Hematopoietic multipotent progenitor cell treated with erythropoietin and hydrocortisone succinate and interleukin-3 and kit ligand, for 6 days (in vitro differentiated cells): Measurements from ENCODE around the gene FGF22.
"Not testable (repeated sequence)": the region's sequence is repeated elsewhere in the genome, so short reads cannot be mapped to it uniquely, and the experiment has no call there.

ENCODE experiments used
- DNase-seq: peaks from one replicate; pipeline ENCODE4 v3.0.0-alpha.2; 2015

Gene FGF22

DNA sequence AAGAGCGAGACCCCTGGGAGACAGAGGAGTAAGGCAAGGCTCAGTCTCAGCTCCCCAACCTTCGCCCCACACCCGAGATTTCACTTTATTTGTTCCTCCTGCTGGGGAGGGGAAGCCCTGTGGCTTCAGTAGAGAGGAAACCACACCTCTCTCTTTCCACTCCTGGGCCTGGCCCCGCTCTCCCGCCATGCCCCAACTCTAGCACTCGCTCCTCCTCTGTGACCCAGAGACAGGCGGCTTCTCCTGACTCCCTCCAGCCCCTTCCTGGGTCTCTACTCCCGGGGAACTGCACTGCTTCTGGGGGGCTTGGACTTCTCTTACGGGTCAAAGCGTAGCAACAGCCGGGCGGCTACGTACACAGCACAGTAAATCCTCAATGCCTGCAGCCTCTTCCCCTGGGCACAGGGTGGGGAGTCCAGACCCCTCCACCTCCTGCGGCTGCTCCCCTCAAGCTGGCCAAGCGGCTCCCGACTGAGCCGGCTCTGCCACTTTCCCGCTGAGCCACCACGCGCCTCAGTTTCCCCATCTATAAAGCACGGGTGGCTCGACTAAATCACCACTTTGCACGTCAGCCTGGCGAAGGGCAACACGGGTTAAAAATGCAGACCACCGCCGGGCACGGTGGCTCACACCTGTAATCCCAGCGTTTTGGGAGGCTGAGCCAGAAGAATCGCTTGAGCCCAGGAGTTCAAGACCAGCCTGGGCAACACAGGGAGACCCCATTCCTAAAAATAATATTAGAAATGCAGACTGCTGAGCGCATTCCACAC lies 21.9 kb downstream of the FGF22 start:
- DNase-seq: peak; percentile 84

DNA sequence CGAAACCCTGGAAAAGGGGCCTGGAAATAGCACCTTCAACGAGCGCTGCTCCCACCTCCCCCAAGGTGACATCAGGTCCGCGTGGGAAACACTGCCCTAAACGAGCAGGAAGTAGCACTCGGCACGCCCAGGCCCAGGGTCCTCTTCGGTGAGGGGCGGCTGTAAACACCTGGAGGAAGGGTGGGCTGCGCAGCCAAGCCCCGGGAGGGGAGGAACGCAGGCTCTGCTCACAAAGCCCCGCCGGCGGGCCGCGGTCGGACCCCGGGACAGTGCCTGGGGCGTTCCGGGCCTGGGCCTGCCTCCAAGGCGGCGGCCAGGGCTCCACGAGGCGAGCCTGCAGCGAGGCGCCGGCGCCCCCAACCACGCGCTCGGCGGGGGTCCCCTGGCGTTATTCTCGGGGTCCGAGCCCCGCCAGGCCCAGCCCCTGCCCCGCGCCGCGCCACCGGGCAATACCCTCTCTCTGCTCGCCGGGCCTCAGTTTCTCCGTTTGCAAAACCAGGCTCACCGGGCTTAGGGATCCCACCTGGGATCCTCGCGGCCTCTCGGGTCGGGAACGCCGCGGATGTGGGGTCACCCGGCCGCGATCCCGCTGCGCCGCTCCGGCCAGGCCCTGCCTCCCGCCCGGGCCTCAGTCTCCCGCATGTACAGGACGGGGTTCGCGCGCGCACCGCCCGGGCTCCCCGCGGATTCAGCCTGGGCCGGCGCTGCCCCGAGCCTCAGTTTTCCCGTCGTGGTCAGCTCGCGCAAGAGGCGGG lies 22.7 kb downstream of the FGF22 start:
- peak; percentile 83 for DNase-seq

- peak; percentile 91 for DNase-seq
These were observed 23.4 kb downstream of the FGF22 start, which contains the start of gene RNF126 for GRCh38 chr19:662962-663681. Gene RNF126 (minus strand): TSS chr19:663214. CDS start chr19:663121, 93 bp downstream.

GRCh38 chr19:663682-664117 lies 24.0 kb downstream of the FGF22 start:
- DNase-seq: no peak

DNA sequence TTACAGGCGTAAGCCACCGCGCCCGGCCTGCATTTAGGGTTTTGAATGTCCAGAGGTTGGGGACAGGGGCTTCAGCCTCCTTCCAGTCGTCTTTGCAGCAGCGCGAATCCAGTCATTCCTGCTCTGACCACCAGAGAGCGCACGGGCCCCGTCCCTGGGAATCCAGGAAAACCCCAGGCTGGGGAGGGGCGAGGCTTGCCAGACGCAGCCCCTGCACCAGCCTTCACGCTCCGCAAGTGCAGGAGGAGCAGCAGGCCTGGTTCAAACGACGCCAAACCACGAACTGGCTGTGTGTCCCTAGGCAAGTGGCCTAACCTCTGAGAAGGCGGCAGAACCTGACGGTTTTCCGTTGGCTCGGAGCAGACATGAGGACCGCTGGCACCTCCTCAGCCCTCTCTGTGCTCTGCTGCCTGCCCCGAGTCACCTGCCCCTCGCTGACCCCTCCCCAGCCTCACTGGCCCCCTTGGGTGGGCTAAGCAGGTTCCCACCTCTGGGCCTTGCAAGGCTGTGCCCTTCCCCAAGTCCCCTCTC lies 25.3 kb downstream of the FGF22 start:
- DNase-seq: peak; percentile 87

- not testable (repeated sequence) for DNase-seq
These were observed 27.4 kb downstream of the FGF22 start for GRCh38 chr19:666985-667573.

DNA sequence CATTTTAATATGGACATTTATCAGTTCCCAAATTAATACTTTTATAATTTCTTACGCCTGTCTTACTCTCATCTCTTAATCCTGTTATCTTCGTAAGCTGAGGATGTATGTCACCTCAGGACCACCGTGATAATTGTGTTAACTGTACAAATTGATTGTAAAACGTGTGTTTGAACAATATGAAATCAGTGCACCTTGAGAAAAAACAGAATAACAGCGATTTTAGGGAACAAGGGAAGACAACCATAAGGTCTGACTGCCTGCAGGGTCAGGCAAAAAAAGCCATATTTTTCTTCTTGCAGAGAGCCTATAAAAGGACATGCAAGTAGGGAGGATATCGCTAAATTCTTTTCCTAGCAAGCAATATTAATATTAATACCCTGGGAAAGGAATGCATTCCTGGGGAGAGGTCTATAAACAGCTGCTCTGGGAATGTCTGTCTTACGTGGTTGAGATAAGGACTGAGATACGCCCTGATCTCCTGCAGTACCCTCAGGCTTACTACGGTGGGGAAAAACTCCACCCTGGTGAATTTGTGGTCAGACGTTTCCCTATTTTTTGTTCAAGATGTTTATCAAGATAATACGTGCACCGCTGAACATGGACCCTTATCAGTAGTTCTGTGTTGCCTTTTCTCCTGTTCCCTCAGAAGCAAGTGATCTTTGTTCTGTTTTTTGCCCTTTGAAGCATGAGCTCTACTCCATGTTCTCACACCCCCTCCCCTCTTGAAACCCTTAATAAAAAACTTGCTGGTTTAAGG lies 29.2 kb downstream of the FGF22 start:
- peak; percentile 81 for DNase-seq

GRCh38 chr19:670609-671075 lies 31.0 kb downstream of the FGF22 start:
- peak; percentile 58 for DNase-seq

- no peak for DNase-seq
These were observed 34.8 kb downstream of the FGF22 start for GRCh38 chr19:674282-675151.

GRCh38 chr19:676007-676338 lies 36.3 kb downstream of the FGF22 start:
- DNase-seq: no peak

DNA sequence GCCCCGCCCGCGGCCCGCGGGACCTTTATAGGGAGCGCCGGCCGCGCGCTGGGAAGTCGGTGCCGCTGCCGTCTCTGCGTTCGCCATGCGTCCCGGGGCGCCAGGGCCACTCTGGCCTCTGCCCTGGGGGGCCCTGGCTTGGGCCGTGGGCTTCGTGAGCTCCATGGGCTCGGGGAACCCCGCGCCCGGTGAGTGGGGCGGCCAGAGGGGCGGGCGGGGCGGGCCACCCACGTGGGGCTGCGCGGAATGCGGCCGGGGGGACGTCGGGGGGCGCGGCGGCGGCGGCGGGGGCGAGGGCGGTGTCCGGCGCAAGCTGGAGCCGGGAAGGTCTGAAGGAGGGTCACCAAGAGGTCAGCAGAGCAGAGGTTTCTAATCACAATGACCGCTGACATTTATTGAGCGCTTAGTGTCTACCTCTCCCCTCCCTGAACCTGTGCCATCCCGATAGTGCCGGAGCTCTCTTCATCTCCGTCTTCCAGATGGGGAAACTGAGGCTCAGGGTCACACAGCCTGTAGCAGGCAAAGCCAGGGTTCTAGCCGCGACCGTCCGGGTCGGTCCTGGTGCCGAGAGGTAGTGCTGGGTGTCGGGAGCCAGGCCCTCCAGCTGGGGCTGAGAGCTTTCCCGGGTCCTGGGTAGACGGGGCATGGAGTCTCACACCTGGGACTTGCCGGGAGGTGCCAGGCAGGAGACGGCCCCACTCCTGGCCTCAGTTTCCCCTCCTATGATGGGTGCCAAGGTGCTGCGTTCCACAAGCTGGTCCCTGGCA lies 36.8 kb downstream of the FGF22 start, which contains the start of gene FSTL3:
Gene FSTL3 (plus strand): TSS at position 54 of the 767 bp plus-strand sequence. CDS start 32 bp downstream, at position 86.
- no peak for DNase-seq

DNA sequence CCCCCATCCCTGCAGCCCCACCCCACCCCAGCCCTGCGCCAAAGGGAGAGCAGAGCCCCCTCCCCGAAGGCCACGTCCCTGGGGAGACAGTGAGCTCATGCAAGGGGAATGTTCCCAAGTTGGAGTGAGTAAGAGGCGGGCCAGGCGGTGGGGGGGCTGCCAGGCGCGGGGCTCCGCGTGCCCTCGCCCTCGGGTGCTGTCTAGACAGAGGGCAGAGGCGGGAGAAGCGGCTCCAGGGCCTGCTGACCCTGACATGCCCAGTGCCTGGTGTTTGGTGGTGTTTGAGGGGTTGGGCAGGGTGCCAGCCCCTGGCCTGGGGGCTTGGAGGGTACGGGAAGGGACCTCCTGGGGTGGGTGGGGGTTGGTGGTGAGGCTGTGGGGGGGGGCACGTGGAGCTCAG lies 37.5 kb downstream of the FGF22 start:
- no peak for DNase-seq

DNA sequence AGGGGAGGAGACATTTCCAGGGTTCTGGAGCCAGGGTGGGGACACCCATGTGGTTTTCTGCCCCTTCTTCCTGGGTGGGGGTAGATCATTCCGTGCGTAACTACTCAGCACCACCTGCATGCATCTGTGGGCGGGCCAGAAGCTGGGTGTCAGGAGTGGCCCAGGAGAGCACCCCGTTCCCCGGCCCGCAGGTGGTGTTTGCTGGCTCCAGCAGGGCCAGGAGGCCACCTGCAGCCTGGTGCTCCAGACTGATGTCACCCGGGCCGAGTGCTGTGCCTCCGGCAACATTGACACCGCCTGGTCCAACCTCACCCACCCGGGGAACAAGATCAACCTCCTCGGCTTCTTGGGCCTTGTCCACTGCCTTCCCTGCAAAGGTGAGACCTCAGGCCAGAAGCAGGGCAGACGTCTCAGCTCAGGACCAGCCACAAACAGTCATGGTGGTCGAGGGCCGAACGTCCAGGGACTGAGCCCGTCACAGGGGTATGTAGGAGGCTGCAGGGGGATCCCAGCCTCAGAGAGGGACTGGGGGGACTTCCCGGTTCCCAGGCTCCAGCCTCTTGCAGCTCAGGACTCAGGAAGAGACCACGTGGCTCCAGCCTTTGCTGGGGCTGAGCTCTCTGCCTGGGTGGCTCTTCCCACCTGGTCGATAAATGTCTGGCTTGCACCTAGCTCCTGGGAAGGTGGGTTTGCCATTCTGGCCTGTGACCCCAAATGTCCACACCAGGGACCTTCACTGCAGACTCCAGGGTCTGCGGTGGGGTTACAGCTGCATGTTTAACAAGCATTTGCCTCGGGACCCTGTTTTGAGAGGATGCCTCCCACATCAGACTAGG lies 38.1 kb downstream of the FGF22 start:
- DNase-seq: no peak

- DNase-seq: no peak
These were observed 39.2 kb downstream of the FGF22 start for GRCh38 chr19:678791-679388.

DNA sequence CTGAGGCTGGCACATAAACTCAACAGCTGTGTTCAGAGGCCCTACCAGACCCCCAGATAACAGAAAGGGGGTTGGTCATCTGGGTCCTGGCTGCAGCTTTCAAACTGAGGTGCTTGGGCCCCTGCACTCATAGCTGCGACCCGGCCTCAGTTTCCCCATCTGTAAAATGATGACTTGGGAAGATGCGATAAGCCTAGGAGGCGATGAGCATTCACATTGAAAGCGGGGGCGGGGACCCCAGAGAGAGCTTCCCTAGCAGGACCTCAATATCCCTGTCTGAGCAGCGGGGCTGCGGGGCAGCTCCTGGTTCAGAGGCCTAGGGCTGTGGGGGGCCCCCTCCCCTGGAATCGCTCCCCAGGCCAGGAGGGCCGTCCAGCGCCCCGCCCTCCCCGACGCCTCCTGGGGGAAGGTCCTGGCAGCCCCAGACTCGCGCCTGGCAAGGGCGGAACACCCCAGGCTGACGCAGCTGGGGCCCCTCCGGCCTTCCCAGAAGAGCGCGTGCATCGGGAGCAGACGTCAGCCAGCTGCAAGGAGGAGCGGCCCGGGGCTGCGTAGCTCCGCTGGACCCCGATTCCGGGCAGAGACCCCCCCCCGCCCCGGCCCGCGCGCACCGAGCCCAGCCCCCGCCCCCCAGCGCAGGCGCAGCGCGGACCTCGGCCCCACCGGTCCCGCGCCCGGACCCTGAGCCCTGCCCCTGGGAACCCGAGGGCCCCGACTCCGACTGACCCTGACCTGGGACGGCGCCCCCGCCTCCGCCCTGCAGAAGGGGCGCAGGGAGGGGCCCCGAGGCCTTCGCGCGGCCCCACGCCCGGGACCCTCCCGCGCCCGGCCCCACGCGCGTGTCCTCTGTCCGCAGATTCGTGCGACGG lies 40.0 kb downstream of the FGF22 start:
- DNase-seq: peak; percentile 68

DNA sequence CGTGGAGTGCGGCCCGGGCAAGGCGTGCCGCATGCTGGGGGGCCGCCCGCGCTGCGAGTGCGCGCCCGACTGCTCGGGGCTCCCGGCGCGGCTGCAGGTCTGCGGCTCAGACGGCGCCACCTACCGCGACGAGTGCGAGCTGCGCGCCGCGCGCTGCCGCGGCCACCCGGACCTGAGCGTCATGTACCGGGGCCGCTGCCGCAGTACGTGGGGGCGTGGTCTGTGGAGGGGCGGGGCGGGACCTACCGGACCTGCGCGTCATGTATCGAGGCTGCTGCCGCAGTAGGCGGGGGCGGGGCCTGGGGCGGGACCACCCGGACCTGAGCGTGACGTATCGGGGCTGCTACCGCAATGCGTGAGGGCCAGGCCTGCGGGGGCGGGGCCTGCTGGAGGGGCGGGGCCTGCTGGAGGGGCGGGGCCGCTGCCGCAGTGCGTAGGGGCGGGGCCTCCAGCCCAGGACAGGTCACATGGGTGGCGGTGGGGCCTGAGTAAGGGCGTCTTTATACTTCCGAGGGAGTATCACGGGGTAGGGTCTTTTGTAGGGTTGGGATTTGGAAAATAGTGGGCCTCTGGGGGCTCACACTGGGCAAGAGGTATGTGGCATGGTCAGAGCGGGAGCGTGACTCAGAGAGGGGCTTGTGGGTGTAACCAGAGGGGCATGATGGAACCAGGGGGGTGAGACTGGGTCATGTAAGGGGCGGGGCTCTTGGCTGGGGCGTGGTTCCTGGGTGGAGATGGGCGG lies 40.8 kb downstream of the FGF22 start:
- peak; percentile 97 for DNase-seq
